Heart left ventricle (tissue), 13 donors: Measurements from ENCODE around the gene KRT80.

Experiments
- POLR2A ChIP-seq, 2 donors: fragments of 450-650 bp; IDR thresholded peaks; one replicate each; pipeline ENCODE4 v1.6.1; 2017; ENCODE audit warnings: antibody characterized with exemption in 2 of 2, mild to moderate bottlenecking in 2 of 2, moderate library complexity in 2 of 2
- TF ChIP-seq, protein P1 (sequence below), 12 donors: fragments of 200-600 bp; sonication (generic) in 4 of 12; IDR thresholded peaks; one replicate each; pipeline versions ENCODE4 v1.5.0 to v1.8.0; 2018 to 2022; ENCODE audit warnings: antibody characterized with exemption in 12 of 12, mild to moderate bottlenecking in 5 of 12
- donor health status: ischemic (EF 13 %, LVEDD 7.1; RV severe dilation, severe dysfunction).
- donor health status: DM: no; HTN: yes; CAD: no.
- donor health status: DM: no; HTN: no; CAD: no.
- donor health status: ischemic (EF 25% LVEDD 6.9; RV normal size, moderate dysfunction).
- donor health status: ischemic (EF 25% LVEDD 5.7; RV mildly dilated, moderate dysfunction).
- donor health status: ischemic (EF 35%, LVEDD 5.7; RV mildly dilated, moderate dysfunction).
- donor health status: nonischemic (EF 11% LVEDD 7.7; RV severe dilation, severe dysfunction).
- donor health status: DM: yes; HTN: yes; CAD: no.
- donor health status: PGD.
- donor health status: ischemic (EF 29% LVEDD 5.4; RV normal size, mild dysfunction).
- donor health status: nonischemic (EF 23%, LVEDD 6.1; RV moderate dilation, normal function).

GRCh38 chr12:52169886-52170285, 21.9 kb downstream of the KRT80 start:
- TF ChIP-seq, protein P1, sequence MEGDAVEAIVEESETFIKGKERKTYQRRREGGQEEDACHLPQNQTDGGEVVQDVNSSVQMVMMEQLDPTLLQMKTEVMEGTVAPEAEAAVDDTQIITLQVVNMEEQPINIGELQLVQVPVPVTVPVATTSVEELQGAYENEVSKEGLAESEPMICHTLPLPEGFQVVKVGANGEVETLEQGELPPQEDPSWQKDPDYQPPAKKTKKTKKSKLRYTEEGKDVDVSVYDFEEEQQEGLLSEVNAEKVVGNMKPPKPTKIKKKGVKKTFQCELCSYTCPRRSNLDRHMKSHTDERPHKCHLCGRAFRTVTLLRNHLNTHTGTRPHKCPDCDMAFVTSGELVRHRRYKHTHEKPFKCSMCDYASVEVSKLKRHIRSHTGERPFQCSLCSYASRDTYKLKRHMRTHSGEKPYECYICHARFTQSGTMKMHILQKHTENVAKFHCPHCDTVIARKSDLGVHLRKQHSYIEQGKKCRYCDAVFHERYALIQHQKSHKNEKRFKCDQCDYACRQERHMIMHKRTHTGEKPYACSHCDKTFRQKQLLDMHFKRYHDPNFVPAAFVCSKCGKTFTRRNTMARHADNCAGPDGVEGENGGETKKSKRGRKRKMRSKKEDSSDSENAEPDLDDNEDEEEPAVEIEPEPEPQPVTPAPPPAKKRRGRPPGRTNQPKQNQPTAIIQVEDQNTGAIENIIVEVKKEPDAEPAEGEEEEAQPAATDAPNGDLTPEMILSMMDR (IDR thresholded peaks at IDR 0.05): no peak
- TF ChIP-seq POLR2A (IDR thresholded peaks at IDR 0.05): no peak
